ENCODE data around the gene TNRC6C. TPM values are rescaled to one million over a fixed set of nuclear protein-coding genes. Genes with fewer than 3 reads are reported as not detected.
A peak's percentile ranks its signal among the peaks of the same experiment; 100 is the strongest.

The TNRC6C gene
- total and polyA plus RNA-seq, 12 donors: 2.2 to 31.4 (median 24.2) TPM

DNA sequence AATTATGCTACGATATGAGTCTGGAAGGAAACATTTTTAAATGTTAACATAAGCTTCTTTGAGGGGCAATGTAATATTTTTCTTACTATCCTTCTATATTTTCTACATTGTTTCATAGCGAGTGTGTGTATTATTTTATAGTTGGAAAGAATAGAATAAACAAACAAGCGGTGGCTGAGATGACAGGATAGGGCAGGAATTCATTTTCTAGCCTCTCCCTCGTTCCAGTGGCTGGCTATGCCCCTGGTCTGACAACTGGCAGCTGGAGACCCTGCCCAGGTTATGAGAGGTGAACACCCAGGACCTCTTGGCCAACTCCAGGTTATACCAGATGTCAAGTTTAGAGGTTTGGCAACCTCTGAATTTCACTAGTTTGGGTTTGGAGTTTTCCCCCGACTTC is 14.5 kb upstream of the TNRC6C start:
- H3K27me3 ChIP-seq: peaks cover 0 to 14% (median 0%) of the 10 kb centered on the region in 7 donors
- no peak overlapping the region for H3K27ac ChIP-seq
- ATAC-seq: no peak
- 75 to 88% methylated on average over 5 of the region's 5 CpGs for WGBS, 2 donors
- peaks cover 0 to 7% (median 0%) of the 10 kb centered on the region in 9 donors for H3K4me1 ChIP-seq
- TF ChIP-seq, protein P1, sequence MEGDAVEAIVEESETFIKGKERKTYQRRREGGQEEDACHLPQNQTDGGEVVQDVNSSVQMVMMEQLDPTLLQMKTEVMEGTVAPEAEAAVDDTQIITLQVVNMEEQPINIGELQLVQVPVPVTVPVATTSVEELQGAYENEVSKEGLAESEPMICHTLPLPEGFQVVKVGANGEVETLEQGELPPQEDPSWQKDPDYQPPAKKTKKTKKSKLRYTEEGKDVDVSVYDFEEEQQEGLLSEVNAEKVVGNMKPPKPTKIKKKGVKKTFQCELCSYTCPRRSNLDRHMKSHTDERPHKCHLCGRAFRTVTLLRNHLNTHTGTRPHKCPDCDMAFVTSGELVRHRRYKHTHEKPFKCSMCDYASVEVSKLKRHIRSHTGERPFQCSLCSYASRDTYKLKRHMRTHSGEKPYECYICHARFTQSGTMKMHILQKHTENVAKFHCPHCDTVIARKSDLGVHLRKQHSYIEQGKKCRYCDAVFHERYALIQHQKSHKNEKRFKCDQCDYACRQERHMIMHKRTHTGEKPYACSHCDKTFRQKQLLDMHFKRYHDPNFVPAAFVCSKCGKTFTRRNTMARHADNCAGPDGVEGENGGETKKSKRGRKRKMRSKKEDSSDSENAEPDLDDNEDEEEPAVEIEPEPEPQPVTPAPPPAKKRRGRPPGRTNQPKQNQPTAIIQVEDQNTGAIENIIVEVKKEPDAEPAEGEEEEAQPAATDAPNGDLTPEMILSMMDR (IDR thresholded peaks at IDR 0.05): no peak
- intact Hi-C loops (cut with DNase I): no loop called here
- H3K4me3 ChIP-seq: no peak overlapping the region
- no peak for DNase-seq
- no peaks in the 10 kb centered on the region for H3K36me3 ChIP-seq
- H3K9me3 ChIP-seq: no peaks in the 10 kb centered on the region

DNA sequence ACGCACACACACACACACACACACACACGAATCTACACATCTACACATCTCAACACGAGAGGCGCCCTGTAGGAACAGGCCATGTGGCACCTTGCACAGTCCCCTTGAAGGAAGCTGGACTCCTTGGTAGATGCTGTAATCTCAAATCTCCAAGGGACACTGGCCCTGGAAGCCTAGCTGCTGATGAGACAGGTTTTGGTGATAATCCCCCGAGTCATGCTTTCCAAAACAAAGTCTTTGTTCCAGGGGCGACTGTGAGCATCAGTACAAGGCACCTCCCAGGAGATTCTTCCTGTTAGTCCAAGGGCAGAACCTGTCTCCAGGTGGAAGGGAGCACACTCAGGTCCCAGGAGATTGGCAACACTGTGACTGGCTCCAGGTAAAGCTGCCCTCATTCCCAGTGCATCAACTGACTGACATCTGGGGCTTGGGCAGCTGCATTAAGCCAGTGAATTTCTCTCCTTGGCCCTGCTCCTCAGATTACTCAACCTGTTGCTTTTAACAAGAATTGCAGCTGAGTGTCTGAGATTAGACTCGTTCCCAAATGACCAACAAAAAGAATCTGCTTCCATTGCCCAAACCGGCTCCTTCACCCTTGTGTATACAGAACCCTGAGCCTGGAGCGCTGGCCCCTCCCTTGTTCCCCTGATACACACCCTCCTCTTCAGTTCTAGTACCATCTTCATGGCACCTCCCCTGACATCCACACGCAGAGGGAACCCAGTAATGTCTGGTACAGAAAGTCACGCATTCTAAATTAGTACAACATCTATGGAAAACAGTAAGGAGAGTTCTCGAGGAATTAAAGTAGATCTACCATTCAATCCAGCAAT is 13.9 kb upstream of the TNRC6C start:
- H3K27ac ChIP-seq: no peak overlapping the region
- WGBS, 2 donors: 74 to 83% methylated on average over 12 of the region's 12 CpGs
- no peak overlapping the region for H3K4me3 ChIP-seq
- intact Hi-C loops (cut with DNase I): no loop called here
- peak in 1 of 8 donors; percentile 40 for ATAC-seq
- peaks cover 0 to 7% (median 0%) of the 10 kb centered on the region in 9 donors for H3K4me1 ChIP-seq
- no peaks in the 10 kb centered on the region for H3K9me3 ChIP-seq
- DNase-seq: no peak
- H3K27me3 ChIP-seq: peaks cover 0 to 20% (median 0%) of the 10 kb centered on the region in 7 donors
- H3K36me3 ChIP-seq: no peaks in the 10 kb centered on the region
- TF ChIP-seq, protein P1 (IDR thresholded peaks at IDR 0.05): no peak

DNA sequence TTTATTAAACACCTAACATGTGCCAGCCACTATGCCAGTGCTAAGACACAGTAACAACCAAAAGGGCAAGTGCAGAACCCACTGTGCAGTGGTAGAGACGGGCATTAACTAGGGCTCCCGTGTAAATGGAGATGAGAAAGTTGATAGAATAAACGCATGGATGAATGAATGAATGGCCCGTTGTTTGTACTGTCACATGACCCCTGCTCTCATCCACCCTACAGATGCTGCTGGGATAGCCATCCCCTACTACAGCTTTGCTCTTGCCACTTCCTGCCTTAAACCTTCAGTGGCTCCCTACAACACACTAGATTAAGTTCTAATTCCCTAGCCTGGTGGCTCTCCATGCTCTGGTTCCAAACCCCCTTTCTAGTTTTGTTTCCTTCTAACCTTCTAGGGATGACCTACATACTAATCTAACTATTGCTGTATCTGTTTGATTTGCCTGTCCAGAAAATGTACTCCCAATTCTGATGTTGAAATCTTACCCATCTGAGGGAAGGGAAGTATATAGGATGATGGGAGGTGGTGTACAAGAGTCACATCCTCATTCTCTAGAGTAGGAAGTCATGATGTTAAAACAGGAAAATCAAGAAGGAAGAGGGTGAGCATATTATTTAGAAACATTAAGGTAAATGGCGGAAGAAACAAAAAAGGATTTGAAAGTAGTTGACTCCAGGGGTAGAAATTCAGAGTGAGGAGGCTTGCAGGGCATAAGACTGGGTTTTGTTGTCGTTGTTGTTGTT is 11.4 kb upstream of the TNRC6C start:
- H3K27me3 ChIP-seq: peaks cover 0 to 40% (median 0%) of the 10 kb centered on the region in 7 donors
- no peak overlapping the region for H3K4me3 ChIP-seq
- H3K36me3 ChIP-seq: no peaks in the 10 kb centered on the region
- TF ChIP-seq, protein P1 (IDR thresholded peaks at IDR 0.05): no peak
- DNase-seq (no peak), ATAC-seq (peak in 1 of 8 donors; percentile 35)
- peaks cover 0 to 7% (median 0%) of the 10 kb centered on the region in 9 donors for H3K4me1 ChIP-seq
- H3K9me3 ChIP-seq: no peaks in the 10 kb centered on the region
- 91 to 96% methylated on average over 6 of the region's 6 CpGs for WGBS, 2 donors
- H3K27ac ChIP-seq: no peak overlapping the region
- intact Hi-C loops (cut with DNase I): no loop called here

DNA sequence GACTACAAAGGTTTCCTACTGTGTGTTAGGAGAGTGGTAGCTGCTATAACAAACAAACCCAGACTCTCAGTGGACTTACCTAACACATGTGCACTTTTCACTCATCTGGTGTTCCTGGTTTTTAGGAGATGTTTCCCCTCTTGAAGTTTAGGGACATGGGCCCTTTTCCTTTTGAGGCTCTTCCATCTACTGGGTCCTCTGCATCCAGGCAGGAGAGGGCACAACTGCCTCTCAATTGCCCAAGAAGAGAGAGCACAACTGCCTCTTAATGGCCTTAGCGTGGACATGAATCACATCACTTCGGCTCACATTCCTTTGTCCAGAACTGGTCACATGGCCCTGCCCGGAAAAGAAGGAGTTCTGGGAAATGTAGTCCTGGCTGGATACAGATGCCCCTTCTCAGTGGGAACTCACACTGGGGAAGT is 9.8 kb upstream of the TNRC6C start:
- Histone ChIP-seq H3K27ac (no peak overlapping the region), H3K4me3 (no peak overlapping the region), H3K4me1 (peaks cover 0 to 7% (median 0%) of the 10 kb centered on the region in 9 donors), H3K36me3 (no peaks in the 10 kb centered on the region), H3K27me3 (peaks cover 0 to 44% (median 0%) of the 10 kb centered on the region in 7 donors), H3K9me3 (no peaks in the 10 kb centered on the region)
- peak in 1 of 2 donors; percentile 19 for DNase-seq
- ATAC-seq: peak; percentile 17 to 82 (median 71)
- TF ChIP-seq, protein P1 (IDR thresholded peaks at IDR 0.05): no peak
- intact Hi-C loops (cut with DNase I): no loop called here
- WGBS, 2 donors: 20 to 22% methylated on average over 3 of the region's 3 CpGs

Measured in heart right ventricle (tissue), 16 donors.